Muscle of arm (tissue), 12 donors: ENCODE data around the gene PGC. TPM values are rescaled to one million over a fixed set of nuclear protein-coding genes. Genes with fewer than 3 reads are reported as not detected.

Experiments
- DNase-seq: peaks from one replicate; pipeline ENCODE4 v3.0.0-alpha.2; 2013
- polyA plus RNA-seq, 12 donors: library from polyadenylated mRNA; unstranded; fragments of 120-200 nt; gene quantifications; one replicate each; pipeline ENCODE4 v1.2.1, GENCODE V29; 2013; ENCODE audit not compliant: insufficient read length in 12 of 12

Gene PGC
- polyA plus RNA-seq, 12 donors = not detected

DNA sequence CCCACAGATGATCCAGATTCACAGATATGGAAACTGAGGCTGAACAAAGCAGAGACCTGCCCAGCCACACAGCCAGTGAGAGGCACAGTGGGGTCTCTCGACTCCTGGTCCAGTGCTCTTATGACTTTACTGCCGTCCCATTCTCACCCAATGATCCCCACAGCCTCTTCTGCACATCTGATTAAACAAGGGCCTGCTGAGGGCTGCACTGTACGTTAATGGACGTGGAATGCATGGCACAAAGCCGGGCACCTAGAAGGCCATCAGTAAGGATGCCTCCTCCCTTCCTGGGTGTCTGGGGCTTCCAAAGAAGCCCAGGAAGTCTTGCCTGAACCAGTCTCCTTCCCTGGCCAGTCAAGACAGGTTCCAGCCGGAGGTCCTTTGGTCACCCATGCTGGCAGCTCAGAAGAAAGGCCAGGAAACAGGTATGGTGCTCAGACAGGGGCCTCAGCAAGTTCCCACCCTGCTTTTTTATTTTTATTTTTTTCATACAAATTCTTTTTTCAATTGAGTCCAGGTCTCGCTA is 15.6 kb downstream of the PGC start:
- no peak for DNase-seq

DNA sequence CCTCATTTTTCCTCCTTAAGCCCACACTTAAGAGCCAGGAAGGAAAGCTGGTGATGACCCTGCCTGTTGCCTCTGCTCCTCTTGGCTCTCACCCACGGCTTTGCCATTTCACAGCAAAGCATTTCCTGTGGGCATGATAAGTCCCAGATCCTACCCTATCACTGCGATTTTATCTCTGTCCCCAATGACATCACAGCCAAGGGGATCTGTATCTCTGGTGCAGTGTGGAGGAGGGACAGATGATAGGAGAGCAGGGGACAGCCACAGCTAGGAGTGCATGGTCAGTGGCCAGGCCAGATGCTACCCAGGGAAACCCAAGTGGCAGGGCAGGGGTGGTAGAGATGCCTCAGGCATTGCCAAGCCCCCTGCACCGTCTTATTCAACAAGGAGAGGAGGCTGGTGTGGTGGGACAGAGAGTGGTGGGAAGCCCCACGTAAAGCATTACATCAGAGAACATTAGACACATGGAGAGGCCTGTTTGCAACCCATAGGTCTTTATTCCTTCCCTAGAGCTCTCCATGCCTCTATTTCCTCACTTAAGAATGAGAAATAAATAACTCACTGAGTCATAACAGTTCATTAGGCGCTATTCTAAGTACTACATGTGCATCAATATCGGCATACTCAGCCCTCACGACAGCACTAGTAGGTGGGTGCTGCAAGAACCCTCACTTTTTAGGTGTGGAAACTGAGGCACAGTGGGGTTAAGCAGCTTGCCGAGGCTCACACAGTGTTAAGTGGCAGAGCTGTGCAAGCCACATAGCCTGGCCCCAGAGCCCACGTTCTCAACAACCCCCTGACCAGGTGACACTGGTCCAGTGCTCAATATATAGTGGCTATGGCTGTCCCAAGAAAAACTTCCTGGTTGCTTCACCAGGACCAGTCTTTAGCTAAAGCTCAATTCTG is 16.4 kb downstream of the PGC start:
- no peak for DNase-seq

DNA sequence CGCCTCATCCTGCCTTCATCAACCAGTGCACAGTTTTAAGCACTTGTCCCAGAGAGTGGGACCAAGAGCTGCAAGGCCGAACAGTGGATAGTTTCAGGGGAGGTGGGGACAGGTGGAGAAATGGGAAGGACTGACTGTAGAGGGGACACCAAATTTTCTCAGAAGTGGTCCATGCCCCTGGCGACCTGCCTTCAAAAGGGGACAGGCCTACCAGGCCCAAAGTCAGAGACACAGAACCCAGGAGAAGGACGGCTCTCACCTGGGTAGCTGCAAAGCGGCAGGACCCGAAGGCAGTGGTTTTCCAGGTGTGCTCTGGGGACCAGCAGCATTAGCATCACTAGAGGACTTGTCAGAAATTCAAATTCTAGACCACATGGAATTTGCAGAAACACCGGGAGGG is 17.6 kb downstream of the PGC start:
- DNase-seq = no peak

GRCh38 chr6:41728954-41729353 is 18.2 kb downstream of the PGC start:
- no peak for DNase-seq

- no peak for DNase-seq
Observed at GRCh38 chr6:41728073-41728936, 18.9 kb downstream of the PGC start.

DNA sequence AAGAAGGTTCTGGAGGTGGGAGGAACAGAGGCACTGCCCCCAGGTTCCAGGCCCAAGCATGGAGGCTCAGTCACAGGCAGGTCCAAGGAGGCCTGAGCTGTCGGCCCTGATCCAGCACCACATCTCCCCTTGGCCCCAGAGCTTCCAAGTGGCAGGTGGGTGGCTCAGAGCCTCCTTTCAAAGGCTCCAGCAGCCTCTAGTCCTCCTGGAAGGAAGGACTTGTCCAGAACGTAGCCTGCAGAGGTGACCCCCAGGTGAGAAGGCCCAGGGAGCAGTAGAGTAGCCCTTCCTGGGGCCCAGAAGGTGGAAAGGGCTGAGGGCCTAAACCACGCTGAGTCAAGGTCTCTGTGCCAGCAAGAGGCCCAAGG is 19.5 kb downstream of the PGC start:
- DNase-seq = no peak

GRCh38 chr6:41726876-41727275 is 20.3 kb downstream of the PGC start:
- DNase-seq = no peak

DNA sequence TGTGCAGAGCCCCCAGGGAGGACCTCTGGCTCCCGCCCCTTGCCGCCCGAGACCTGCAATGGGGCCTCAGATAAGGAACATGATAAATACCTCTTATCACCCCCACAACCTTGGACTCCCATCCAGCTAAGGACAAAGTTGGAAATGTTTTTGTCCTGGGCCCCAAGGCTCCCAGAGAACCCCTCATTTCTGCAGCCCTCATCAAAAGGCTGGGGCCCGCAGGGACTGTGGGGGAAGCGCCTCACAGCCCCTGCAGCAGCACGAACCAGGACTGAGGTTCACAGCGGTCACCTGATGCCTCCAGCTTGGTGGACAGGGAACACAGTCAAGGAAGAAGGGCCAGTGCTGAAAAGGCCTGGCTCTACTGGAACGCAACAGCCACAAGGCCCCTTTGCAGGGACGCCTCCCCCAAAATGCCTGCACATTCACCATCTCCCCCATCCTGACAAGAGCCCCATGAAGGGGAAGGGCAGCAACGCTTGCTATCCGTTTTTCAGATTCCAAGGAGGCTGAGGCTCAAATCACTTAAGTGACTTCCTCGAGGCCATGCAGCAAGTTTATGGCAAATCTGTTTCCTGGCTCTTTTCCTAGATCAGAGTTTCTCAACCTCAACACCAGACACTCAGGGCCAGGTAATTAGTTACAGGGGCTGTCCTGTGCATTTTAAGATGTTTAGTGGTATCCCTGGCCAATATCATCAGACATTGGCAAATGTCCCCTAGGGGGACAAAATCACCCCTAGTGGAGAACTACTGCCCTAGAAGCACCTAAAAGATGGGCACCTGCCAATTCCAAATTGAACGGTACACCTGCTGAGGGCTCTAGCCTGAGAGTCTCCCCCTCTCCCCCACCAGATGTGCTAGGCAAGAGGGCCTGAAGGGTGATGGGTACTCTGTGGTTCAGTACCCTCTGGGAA is 22.4 kb downstream of the PGC start:
- no peak for DNase-seq

DNA sequence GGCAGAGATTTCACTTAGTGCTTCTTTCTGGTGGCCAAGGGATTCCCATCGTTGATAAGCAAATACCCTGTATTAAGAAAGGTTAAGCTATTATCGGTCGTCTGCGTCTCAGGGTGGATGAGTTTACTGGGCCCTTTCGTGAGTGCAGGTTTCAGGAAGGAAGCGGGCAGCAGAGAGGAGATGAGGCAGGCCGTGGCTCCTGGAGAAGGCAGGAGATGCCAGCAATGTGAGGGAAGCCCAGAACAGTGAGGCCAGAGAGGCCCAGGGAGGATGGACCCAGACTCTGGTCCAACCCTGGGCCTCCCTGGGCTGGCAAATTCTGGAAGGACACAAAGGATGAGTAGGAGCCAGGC is 23.0 kb downstream of the PGC start:
- DNase-seq = no peak

DNA sequence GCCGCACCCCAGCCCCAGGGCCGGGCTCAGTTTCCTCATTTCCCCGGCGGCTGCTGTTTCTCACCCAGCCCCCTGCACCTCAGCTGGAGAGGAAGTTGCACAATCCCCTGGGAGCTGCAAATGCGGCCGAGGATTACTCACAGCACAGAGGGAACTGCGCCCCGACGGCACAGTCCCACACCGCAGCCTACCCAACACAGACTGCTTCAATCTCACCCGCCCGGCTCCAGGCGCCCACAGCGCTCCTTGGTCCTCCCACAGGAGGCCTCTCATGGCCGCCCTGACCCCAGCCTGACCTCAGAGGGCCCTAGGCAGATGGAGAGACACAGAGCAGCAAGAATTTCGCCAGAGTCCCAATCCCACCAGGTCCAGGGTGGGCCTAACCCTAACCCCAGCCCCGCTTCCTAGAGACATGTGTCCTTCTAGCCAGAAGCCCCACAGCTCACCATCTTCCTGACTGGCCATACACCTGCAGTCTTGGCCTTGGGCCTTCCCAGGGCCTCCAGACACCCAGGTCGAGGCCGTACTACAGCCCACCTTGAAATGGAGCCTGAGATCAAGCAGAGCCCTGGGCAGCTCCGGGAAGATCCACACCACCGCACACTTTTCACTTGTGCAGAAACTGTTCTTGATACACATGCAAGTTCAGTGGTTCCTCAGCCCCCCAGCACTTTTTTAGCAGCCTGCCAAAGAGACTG is 23.5 kb downstream of the PGC start:
- DNase-seq = no peak

DNA sequence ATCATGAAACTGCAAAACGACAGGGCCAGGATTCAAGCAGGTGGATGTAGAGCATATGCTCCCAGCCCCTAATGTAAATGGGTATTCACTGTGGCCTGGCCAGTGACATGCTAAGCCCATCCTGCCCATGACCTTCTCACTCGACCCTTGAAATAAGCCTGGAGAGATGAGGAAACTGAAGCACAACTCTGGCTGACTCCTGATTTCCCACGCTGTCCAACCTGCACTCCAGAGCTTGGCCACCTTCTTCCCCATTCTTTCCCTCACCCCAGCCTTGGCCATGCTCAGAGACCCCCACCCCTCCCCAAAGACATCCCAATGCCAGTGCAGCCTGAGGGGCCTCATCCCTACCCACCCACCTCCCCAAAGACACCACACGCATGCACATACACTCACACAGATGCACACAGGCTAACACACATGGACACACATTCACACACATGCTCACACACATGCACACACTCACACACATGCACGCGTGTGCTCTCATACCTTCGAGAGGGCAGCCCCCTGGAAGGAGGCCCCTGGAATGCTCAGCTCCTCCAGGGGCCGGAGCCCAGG is 24.1 kb downstream of the PGC start:
- DNase-seq = no peak

- no peak for DNase-seq
Observed at GRCh38 chr6:41721414-41721813, 25.8 kb downstream of the PGC start.

DNA sequence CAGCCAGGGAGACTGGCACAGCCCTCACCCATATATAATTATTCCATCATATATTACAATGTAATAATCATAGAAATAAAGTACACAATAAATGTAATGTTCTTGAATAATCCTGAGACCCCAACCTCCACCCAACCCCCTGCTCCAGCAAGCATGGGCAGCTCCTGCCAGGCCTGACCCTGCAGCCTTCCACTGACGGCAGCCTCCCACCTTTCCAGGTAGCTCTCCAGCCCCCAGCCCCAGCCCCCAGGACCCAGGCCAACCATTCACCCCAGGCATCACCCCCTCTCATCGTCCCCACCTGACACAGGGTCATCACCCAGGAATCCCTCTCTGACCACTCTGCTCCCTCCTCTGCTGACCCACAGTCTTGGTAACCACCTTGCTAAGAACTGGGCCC is 26.4 kb downstream of the PGC start:
- DNase-seq = no peak

- no peak for DNase-seq
Observed at GRCh38 chr6:41720262-41720620, 27.0 kb downstream of the PGC start.

GRCh38 chr6:41719436-41720261 is 27.5 kb downstream of the PGC start:
- DNase-seq = no peak

DNA sequence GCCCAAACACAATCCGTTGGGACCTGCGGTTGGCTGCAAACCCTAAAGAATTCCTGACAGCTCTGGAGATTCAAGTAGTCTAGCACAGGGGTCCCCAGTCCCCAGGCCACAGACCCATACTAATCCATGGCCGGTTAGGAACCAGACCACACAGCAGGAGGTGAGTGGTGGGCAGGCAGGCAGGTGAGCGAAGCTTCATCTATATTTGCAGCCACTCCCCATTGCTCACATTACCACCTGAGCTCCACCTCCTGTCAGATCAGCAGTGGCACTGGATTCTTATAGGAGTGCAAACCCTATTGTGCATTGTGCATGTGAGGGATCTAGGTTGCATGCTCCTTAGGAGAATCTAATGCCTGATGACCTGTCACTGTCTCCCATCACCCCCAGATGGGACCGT is 28.4 kb downstream of the PGC start:
- no peak for DNase-seq

GRCh38 chr6:41717392-41717736 is 29.8 kb downstream of the PGC start:
- no peak for DNase-seq

GRCh38 chr6:41716516-41717391 is 30.4 kb downstream of the PGC start:
- DNase-seq = no peak
